IMR-90 (cell line): Measurements from ENCODE around the gene LLGL2. TPM values are rescaled to one million over a fixed set of nuclear protein-coding genes. Genes with fewer than 3 reads are reported as not detected.
A peak's percentile ranks its signal among the peaks of the same experiment; 100 is the strongest.

Source experiments
- ATAC-seq: fragments of 200-7000 bp; cut with Tn5 transposase; 2 replicates; pipeline ENCODE4 v1.9.1; 2020; ENCODE audit warnings: low read depth, mild to moderate bottlenecking, moderate library complexity
- BruUV-seq: library from RNA; stranded (reverse); fragments of 400-500 nt; replicated peaks from 2 replicates; lab custom pipeline; 2021; lab: Mats Ljungman, UMichigan
- CTCF ChIA-PET: fragments of 300-600 bp; formaldehyde crosslinking; extraction: SDS; loops from one replicate; lab custom pipeline; 2021; ENCODE audit warnings: antibody characterized with exemption; lab: Yijun Ruan, JAX
- POLR2A ChIA-PET: fragments of 300-600 bp; sonication (Branson Sonifier 250); formaldehyde crosslinking; loops from one replicate; lab custom pipeline; 2022; ENCODE audit warnings: antibody characterized with exemption; ENCODE audit not compliant: unreplicated experiment; lab: Charles Lee
- DNase-seq: peaks from one replicate; pipeline ENCODE4 v3.0.0; 2013
- H2AFZ ChIP-seq: replicated peaks from 2 replicates; pipeline ENCODE3; 2013; ENCODE audit warnings: low read length, mild to moderate bottlenecking; ENCODE audit not compliant: poor library complexity
- H2AK5ac ChIP-seq: 2 replicates; pipeline ENCODE4 v1.6.1; 2013; ENCODE audit warnings: low read depth, low read length, inconsistent platforms
- H2AK9ac ChIP-seq: replicated peaks from 2 replicates; pipeline ENCODE3; 2013; ENCODE audit warnings: mild to moderate bottlenecking, low read depth, low read length, moderate library complexity; ENCODE audit not compliant: poor library complexity
- H2BK120ac ChIP-seq: 2 replicates; pipeline ENCODE4 v1.6.1; 2013; ENCODE audit warnings: low read depth, low read length, inconsistent platforms
- H2BK15ac ChIP-seq: 3 replicates; pipeline ENCODE4 v1.6.1; 2013; ENCODE audit warnings: low read depth, low read length, inconsistent platforms
- H2BK20ac ChIP-seq: 2 replicates; pipeline ENCODE4 v1.6.1; 2013; ENCODE audit warnings: low read depth, mild to moderate bottlenecking, inconsistent platforms, low read length, moderate library complexity
- H2BK5ac ChIP-seq: 2 replicates; pipeline ENCODE4 v1.6.1; 2013; ENCODE audit warnings: mild to moderate bottlenecking, low read depth, low read length, inconsistent platforms; ENCODE audit not compliant: poor library complexity, severe bottlenecking
- H3K14ac ChIP-seq: replicated peaks from 2 replicates; pipeline ENCODE4 v1.6.1; 2013; ENCODE audit warnings: low read depth, low read length, inconsistent platforms
- H3K18ac ChIP-seq: 2 replicates; pipeline ENCODE4 v1.6.1; 2013; ENCODE audit warnings: low read depth, low read length, control low read depth
- H3K23ac ChIP-seq: 2 replicates; pipeline ENCODE4 v1.6.1; 2013; ENCODE audit warnings: low read depth, low read length, inconsistent platforms
- H3K27ac ChIP-seq: 2 replicates; pipeline ENCODE4 v1.5.1; 2013; ENCODE audit warnings: mild to moderate bottlenecking, control low read depth, low read length; ENCODE audit not compliant: insufficient read depth
- H3K27me3 ChIP-seq: 2 replicates; pipeline ENCODE4 v1.6.1; 2013; ENCODE audit warnings: low read length; ENCODE audit not compliant: control insufficient read depth, insufficient read depth
- H3K36me3 ChIP-seq: 2 replicates; pipeline ENCODE4 v1.6.1; 2013; ENCODE audit warnings: low read length, mixed read lengths; ENCODE audit not compliant: control insufficient read depth, insufficient read depth
- H3K4ac ChIP-seq: 2 replicates; pipeline ENCODE4 v1.6.1; 2013; ENCODE audit warnings: low read depth, low read length, inconsistent platforms
- H3K4me1 ChIP-seq: 2 replicates; pipeline ENCODE4 v1.6.1; 2013; ENCODE audit warnings: low read length, mixed read lengths; ENCODE audit not compliant: control insufficient read depth, insufficient read depth
- H3K4me2 ChIP-seq: 2 replicates; pipeline ENCODE4 v1.6.1; 2013; ENCODE audit warnings: low read depth, mild to moderate bottlenecking, control low read depth, low read length, moderate library complexity
- H3K4me3 ChIP-seq: 2 replicates; pipeline ENCODE4 v1.5.1; 2013; ENCODE audit warnings: low read depth, mild to moderate bottlenecking, control low read depth, low read length, moderate library complexity; ENCODE audit not compliant: insufficient read depth
- H3K56ac ChIP-seq: 2 replicates; pipeline ENCODE4 v1.6.1; 2013; ENCODE audit warnings: low read length, inconsistent platforms; ENCODE audit not compliant: insufficient read depth; ENCODE audit errors: extremely low read depth
- H3K79me1 ChIP-seq, 2 experiments: 2 replicates each; pipeline ENCODE4 v1.6.1; 2013; ENCODE audit warnings: low read length in 2 of 2, inconsistent platforms in 1 of 2, low read depth in 1 of 2
- H3K9ac ChIP-seq: 2 replicates; pipeline ENCODE4 v1.6.1; 2013; ENCODE audit warnings: low read depth, low read length, control low read depth
- H3K9me1 ChIP-seq: 2 replicates; pipeline ENCODE4 v1.6.1; 2013; ENCODE audit warnings: low read length, inconsistent platforms; ENCODE audit not compliant: insufficient read depth
- H3K9me3 ChIP-seq: 2 replicates; pipeline ENCODE4 v1.6.1; 2013; ENCODE audit warnings: low read length; ENCODE audit not compliant: control insufficient read depth, insufficient read depth
- H4K20me1 ChIP-seq: 2 replicates; pipeline ENCODE4 v1.6.1; 2013; ENCODE audit warnings: low read length, inconsistent platforms; ENCODE audit not compliant: insufficient read depth
- H4K5ac ChIP-seq: 2 replicates; pipeline ENCODE4 v1.6.1; 2013; ENCODE audit warnings: mild to moderate bottlenecking, low read depth, low read length, control low read depth
- H4K8ac ChIP-seq, 2 experiments: 2 replicates each; pipeline ENCODE4 v1.6.1; 2013; ENCODE audit warnings: low read depth in 2 of 2, low read length in 2 of 2, control low read depth in 1 of 2, inconsistent platforms in 1 of 2
- H4K91ac ChIP-seq: 2 replicates; pipeline ENCODE4 v1.6.1; 2013; ENCODE audit warnings: low read depth, low read length, inconsistent platforms; ENCODE audit not compliant: insufficient read depth
- BHLHE40 ChIP-seq: fragments of 150-350 bp; IDR thresholded peaks from 2 replicates; pipeline ENCODE4 v1.6.1; 2016; ENCODE audit warnings: mild to moderate bottlenecking, low read depth, low read length
- CEBPB ChIP-seq: IDR thresholded peaks from 2 replicates; pipeline ENCODE4 v1.6.1; 2012; ENCODE audit warnings: low read depth, low read length, improper control_type of control experiment
- CHD1 ChIP-seq: IDR thresholded peaks from 2 replicates; pipeline ENCODE4 v1.6.1; 2012; ENCODE audit warnings: low read depth, low read length, improper control_type of control experiment
- FOS ChIP-seq: fragments of 150-350 bp; IDR thresholded peaks from 2 replicates; pipeline ENCODE4 v1.6.1; 2016; ENCODE audit warnings: low read depth, low read length
- MAFK ChIP-seq: IDR thresholded peaks from 2 replicates; pipeline ENCODE4 v1.6.1; 2012; ENCODE audit warnings: low read depth, low read length, improper control_type of control experiment
- MXI1 ChIP-seq: IDR thresholded peaks from 2 replicates; pipeline ENCODE4 v1.6.1; 2012; ENCODE audit warnings: low read depth, mild to moderate bottlenecking, low read length, moderate library complexity, borderline replicate concordance
- NFE2L2 ChIP-seq: fragments of 150-350 bp; IDR thresholded peaks from 2 replicates; pipeline ENCODE4 v1.6.1; 2016; ENCODE audit warnings: low read depth, mild to moderate bottlenecking, low read length
- POLR2A ChIP-seq: IDR thresholded peaks from 2 replicates; pipeline ENCODE4 v1.6.1; 2012; ENCODE audit warnings: mild to moderate bottlenecking, low read depth, low read length
- RAD21 ChIP-seq: IDR thresholded peaks from 2 replicates; pipeline ENCODE4 v1.6.1; 2012; ENCODE audit warnings: low read length, improper control_type of control experiment
- RCOR1 ChIP-seq: IDR thresholded peaks from 2 replicates; pipeline ENCODE4 v1.6.1; 2012; ENCODE audit warnings: mild to moderate bottlenecking, low read length, improper control_type of control experiment; ENCODE audit not compliant: insufficient replicate concordance
- RFX5 ChIP-seq: IDR thresholded peaks from 2 replicates; pipeline ENCODE4 v1.8.0; 2012; ENCODE audit warnings: low read depth, mild to moderate bottlenecking, low read length, moderate library complexity
- SMC3 ChIP-seq: fragments of 150-350 bp; IDR thresholded peaks from 2 replicates; pipeline ENCODE4 v1.6.1; 2016; ENCODE audit warnings: low read depth, mild to moderate bottlenecking, antibody characterized with exemption, low read length, moderate library complexity
- WGBS, 2 experiments: methylation state at CpG; one replicate each; pipeline versions ENCODE4 v1.1.5 to v1.1.7; 2013; ENCODE audit warnings: missing lambda C conversion rate in 2 of 2; ENCODE audit not compliant: insufficient read length in 1 of 2; ENCODE audit errors: extremely low coverage in 2 of 2; 5-methylcytosine and 5-hydroxymethylcytosine counted together
- dilution Hi-C: fragments of 300-500 bp; cut with HindIII; formaldehyde crosslinking; loops from one replicate; pipeline ENCODE4 v1.14.3; 2018; ENCODE audit warnings: low sequenced_read_pairs; ENCODE audit not compliant: unreplicated experiment
- in situ Hi-C: fragments of 300-500 bp; cut with MboI; formaldehyde crosslinking; loops from 3 replicates; pipeline ENCODE4 v1.14.3; 2019; ENCODE audit warnings: low sequenced_read_pairs, inconsistent platforms, mixed read lengths
- intact Hi-C: fragments of 100-400 bp; cut with micrococcal nuclease; formaldehyde crosslinking; loops from 2 replicates; pipeline ENCODE4 v1.10.0; 2022
- polyA plus RNA-seq, 3 experiments: library from polyadenylated mRNA; depleted of rRNA; stranded (reverse); fragments of >200 nt; gene quantifications; 2 replicates each; pipeline ENCODE4 v1.2.3, GENCODE V29; 2012; ENCODE audit warnings: low replicate concordance in 1 of 3
- total RNA-seq: library from RNA; depleted of rRNA; stranded (reverse); fragments of >200 nt; gene quantifications from 2 replicates; pipeline ENCODE4 v1.2.3, GENCODE V29; 2012
- TF ChIP-seq, protein P1 (sequence below): fragments of 150-350 bp; IDR thresholded peaks from 2 replicates; pipeline ENCODE4 v1.6.1; 2016; ENCODE audit warnings: low read depth, mild to moderate bottlenecking, low read length, moderate library complexity, borderline replicate concordance
- TF ChIP-seq, protein P2 (sequence below): fragments of 150-350 bp; IDR thresholded peaks from 2 replicates; pipeline ENCODE4 v1.6.1; 2017; ENCODE audit warnings: mild to moderate bottlenecking, antibody characterized with exemption, low read length, low read depth

The LLGL2 gene
- total and polyA plus RNA-seq, 2 of the 4 experiments (the other 2 are of a cell fraction), result 0.54 to 0.72 TPM

DNA sequence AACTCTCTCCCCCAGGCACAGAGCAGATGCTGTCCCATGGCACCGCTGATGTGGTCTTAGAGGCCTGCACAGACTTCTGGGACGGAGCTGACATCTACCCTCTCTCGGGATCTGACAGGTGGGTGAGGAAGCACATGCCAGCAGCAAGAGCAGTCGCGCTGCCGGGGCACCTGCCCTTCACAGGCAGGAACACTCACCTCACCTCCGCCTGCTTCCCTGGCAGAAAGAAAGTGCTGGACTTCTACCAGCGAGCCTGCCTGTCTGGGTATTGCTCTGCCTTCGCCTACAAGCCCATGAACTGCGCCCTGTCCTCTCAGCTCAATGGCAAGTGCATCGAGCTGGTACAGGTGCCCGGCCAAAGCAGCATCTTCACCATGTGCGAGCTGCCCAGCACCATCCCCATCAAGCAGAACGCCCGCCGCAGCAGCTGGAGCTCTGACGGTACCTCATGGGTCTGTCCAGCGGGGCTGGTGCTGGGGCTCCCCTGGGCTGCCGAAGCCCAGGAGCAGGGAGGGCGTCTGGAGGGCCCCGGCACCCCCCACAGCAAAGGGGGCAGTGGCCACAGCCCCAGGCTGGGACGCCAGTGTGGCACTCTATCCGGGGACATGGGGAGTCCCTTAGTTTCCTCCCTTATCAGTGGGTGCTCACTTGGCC, 31.9 kb upstream of the LLGL2 start:
- H3K18ac ChIP-seq, result no peak overlapping the region
- intact Hi-C loops, result no loop called here
- BruUV-seq, result no TSS peak
- no peak overlapping the region for H3K4me2 ChIP-seq
- H3K27me3 ChIP-seq, result no peaks in the 10 kb centered on the region
- no peak for ATAC-seq
- H3K9me1 ChIP-seq, result no peaks in the 10 kb centered on the region
- H3K9ac ChIP-seq, result no peak overlapping the region
- H2BK120ac ChIP-seq, result no peak overlapping the region
- H4K5ac ChIP-seq, result no peak overlapping the region
- H2AK9ac ChIP-seq, result peak overlapping the region; percentile 37
- CTCF ChIA-PET, result no interaction called here
- H4K8ac ChIP-seq, result no peak overlapping the region
- no peak overlapping the region for H3K56ac ChIP-seq
- no peak overlapping the region for H3K23ac ChIP-seq
- no peaks in the 10 kb centered on the region for H3K4me1 ChIP-seq
- dilution Hi-C loops, result no loop called here
- H2AK5ac ChIP-seq, result no peak overlapping the region
- H3K14ac ChIP-seq, result no peak overlapping the region
- H3K36me3 ChIP-seq, result peaks cover 57% of the 10 kb centered on the region
- H3K79me1 ChIP-seq, result no peaks in the 10 kb centered on the region; a peak in 1 of 4 replicates
- 96% methylated on average over 10 of the region's 23 CpGs; no CpG with 5 or more reads in 1 of the 2 experiments for WGBS, 2 experiments
- H3K4ac ChIP-seq, result no peak overlapping the region
- POLR2A ChIA-PET, result no interaction called here
- no peak overlapping the region for H3K4me3 ChIP-seq
- no peak overlapping the region for H2BK20ac ChIP-seq
- no peaks in the 10 kb centered on the region; the same call in 1 of the 2 replicates for H4K20me1 ChIP-seq
- in situ Hi-C loops, result no loop called here
- no peak overlapping the region for H2BK5ac ChIP-seq
- no peak overlapping the region for H2BK15ac ChIP-seq
- H2AFZ ChIP-seq, result no peak overlapping the region
- H4K91ac ChIP-seq, result no peak overlapping the region
- no peak for DNase-seq
- no peak overlapping the region for H3K27ac ChIP-seq
- no peak for TF ChIP-seq POLR2A
- TF ChIP-seq RCOR1, result no peak
- TF ChIP-seq, protein P1, sequence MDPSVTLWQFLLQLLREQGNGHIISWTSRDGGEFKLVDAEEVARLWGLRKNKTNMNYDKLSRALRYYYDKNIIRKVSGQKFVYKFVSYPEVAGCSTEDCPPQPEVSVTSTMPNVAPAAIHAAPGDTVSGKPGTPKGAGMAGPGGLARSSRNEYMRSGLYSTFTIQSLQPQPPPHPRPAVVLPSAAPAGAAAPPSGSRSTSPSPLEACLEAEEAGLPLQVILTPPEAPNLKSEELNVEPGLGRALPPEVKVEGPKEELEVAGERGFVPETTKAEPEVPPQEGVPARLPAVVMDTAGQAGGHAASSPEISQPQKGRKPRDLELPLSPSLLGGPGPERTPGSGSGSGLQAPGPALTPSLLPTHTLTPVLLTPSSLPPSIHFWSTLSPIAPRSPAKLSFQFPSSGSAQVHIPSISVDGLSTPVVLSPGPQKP, result no peak
- no peak for TF ChIP-seq CHD1
- TF ChIP-seq, protein P2, sequence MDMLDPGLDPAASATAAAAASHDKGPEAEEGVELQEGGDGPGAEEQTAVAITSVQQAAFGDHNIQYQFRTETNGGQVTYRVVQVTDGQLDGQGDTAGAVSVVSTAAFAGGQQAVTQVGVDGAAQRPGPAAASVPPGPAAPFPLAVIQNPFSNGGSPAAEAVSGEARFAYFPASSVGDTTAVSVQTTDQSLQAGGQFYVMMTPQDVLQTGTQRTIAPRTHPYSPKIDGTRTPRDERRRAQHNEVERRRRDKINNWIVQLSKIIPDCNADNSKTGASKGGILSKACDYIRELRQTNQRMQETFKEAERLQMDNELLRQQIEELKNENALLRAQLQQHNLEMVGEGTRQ, result no peak
- TF ChIP-seq BHLHE40, result no peak
- no peak for TF ChIP-seq RAD21
- TF ChIP-seq RFX5, result no peak
- TF ChIP-seq CEBPB, result no peak
- TF ChIP-seq SMC3, result no peak
- TF ChIP-seq MAFK, result no peak
- TF ChIP-seq NFE2L2, result no peak
- no peak for TF ChIP-seq MXI1
- TF ChIP-seq FOS, result no peak
- no peaks in the 10 kb centered on the region for H3K9me3 ChIP-seq
